Adrenal gland (tissue), 5 donors: ENCODE measurements around the gene ZDHHC7.

ENCODE experiments used
- CTCF ChIP-seq, 6 experiments: fragments of 450-650 bp in 4 of 6; fragments of 200-600 bp in 2 of 6; sonication (generic) in 1 of 6; IDR thresholded peaks; 1 replicate in 5 of 6; 2 replicates in 1 of 6; pipeline versions ENCODE4 v1.5.1 to v1.8.0; 2016 to 2021; ENCODE audit warnings: antibody characterized with exemption in 6 of 6, mild to moderate bottlenecking in 2 of 6, moderate library complexity in 1 of 6
- POLR2A ChIP-seq, 2 donors: fragments of 450-650 bp; IDR thresholded peaks; one replicate each; pipeline ENCODE4 v1.6.1; 2017; ENCODE audit warnings: antibody characterized with exemption in 2 of 2, mild to moderate bottlenecking in 2 of 2, moderate library complexity in 1 of 2
- donor health status: DM: no; HTN: no; CAD: no.

GRCh38 chr16:84929421-84930297, 81.7 kb downstream of the ZDHHC7 start:
- TF ChIP-seq CTCF (IDR thresholded peaks at IDR 0.05) (no peak), POLR2A (IDR thresholded peaks at IDR 0.05) (no peak)
